8988T (cell line): ENCODE measurements around the gene ACSM2A.
"Not testable (repeated sequence)": the region's sequence is repeated elsewhere in the genome, so short reads cannot be mapped to it uniquely, and the experiment has no call there.

ENCODE experiments used
- DNase-seq: peaks from one replicate; pipeline ENCODE4 v3.0.0; 2011

ACSM2A gene, protein sequence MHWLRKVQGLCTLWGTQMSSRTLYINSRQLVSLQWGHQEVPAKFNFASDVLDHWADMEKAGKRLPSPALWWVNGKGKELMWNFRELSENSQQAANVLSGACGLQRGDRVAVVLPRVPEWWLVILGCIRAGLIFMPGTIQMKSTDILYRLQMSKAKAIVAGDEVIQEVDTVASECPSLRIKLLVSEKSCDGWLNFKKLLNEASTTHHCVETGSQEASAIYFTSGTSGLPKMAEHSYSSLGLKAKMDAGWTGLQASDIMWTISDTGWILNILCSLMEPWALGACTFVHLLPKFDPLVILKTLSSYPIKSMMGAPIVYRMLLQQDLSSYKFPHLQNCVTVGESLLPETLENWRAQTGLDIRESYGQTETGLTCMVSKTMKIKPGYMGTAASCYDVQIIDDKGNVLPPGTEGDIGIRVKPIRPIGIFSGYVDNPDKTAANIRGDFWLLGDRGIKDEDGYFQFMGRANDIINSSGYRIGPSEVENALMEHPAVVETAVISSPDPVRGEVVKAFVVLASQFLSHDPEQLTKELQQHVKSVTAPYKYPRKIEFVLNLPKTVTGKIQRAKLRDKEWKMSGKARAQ

DNA sequence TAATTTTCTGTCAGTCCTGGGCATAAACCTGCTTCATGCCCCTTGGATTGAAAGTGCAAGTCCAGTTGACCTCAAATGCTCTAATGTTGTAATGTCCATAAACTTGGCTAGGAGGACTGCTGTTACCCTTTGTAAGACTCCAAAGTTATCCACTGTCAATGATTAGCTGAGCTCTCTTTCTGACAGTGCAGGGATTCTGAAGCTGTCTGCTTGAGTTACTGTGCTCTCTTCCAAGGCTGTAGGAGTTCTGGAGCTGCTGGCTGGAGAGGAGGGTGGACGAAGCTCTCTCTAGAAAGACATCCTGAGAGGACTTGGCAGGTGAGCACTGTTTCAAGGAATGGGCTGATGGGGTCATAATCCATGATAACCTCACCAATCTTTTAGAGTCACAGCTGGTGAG lies at the start of gene ACSM2A:
ACSM2A (plus strand) TSS at position 158 of the 400 bp plus-strand sequence. CDS start 8,594 bp downstream, outside the sequence.
- not testable (repeated sequence) for DNase-seq

DNA sequence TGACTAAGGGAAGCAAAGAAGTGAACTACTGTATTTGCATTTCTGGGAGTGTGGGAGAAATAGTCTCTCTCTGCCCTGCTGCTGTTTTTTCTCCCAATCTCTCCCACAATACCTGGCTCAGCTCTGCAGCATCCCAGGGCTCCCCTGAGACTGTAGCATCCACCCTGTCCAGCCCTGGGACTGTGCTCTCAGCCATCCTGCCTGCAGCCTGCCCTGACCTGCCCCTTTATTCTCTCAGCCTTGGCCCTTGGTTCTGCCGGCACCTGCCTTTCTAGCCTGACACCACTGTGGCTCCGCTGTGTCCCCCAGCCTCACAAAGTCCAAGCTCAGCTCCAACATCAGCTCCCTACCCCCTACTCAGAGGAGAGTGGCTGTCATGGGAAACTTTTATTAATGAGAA lies 48.7 kb upstream of the ACSM2A start:
- no peak for DNase-seq

DNA sequence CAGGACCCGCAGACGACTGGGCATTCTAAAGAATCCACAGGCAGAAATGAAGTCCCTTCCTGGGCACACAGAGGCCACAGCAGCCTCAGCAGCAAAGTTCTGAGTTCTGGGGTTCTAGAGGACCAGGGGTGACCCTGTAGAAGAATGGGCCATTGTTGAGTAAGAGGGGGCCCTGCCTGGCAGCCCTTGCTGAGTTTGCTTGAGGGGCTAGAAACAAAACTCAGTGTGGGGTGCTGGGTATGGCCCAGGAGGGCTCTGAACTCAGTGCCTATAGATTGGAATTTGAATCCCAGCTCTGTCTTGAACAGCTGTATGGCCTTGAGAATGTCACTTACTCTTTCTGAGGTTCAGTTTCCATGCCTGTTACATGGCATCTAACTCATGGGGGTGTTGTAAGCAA lies 46.7 kb upstream of the ACSM2A start, which contains the start of gene PDILT:
PDILT (minus strand) TSS at position 101 of the 400 bp plus-strand sequence. CDS start 5,437 bp downstream, outside the sequence.
- no peak for DNase-seq

GRCh38 chr16:20409398-20410120 lies 41.8 kb upstream of the ACSM2A start, which contains the start of gene ACSM5:
ACSM5 (plus strand) TSS chr16:20409534; CDS start chr16:20411485, 1,951 bp downstream.
- no peak for DNase-seq

- no peak for DNase-seq
These were observed 41.1 kb upstream of the ACSM2A start for GRCh38 chr16:20410121-20410723.

GRCh38 chr16:20411055-20411454 lies 40.3 kb upstream of the ACSM2A start:
- no peak for DNase-seq

- no peak for DNase-seq
These were observed 35.8 kb upstream of the ACSM2A start for GRCh38 chr16:20415541-20415940.

GRCh38 chr16:20419093-20419492 lies 32.2 kb upstream of the ACSM2A start:
- not testable (repeated sequence) for DNase-seq

DNA sequence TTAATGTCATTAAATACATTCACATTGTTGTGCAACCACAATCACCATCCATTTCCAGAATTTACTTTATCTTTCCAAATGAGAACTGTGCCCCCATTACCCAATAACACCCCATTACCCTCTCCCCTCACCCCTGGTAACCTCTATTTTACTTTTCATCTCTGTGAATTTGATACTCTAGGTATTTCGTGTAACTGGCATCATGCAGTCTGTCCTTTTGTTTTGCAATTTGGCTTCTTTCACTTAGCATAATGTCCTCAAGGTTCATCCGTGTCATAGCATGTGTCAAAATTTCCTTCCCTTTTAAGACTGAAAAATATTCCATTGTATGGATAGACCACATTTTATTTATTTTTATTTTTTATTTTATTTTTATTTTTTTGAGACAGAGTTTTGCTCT lies 29.6 kb upstream of the ACSM2A start:
- not testable (repeated sequence) for DNase-seq

DNA sequence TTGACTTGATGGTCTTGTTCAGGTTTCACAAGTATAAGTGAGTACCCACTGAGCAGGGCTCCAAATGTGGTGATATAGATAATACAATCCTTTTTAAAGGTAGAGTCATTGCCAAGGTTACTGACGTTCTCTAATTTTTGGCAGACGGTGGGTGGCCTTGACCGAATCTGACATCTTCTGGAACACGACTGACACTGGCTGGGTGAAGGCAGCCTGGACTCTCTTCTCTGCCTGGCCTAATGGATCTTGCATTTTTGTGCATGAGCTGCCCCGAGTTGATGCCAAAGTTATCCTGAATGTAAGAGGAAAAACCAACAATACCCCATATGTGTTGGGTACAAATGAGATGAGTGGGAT lies 27.6 kb upstream of the ACSM2A start:
- DNase-seq: not testable (repeated sequence)

DNA sequence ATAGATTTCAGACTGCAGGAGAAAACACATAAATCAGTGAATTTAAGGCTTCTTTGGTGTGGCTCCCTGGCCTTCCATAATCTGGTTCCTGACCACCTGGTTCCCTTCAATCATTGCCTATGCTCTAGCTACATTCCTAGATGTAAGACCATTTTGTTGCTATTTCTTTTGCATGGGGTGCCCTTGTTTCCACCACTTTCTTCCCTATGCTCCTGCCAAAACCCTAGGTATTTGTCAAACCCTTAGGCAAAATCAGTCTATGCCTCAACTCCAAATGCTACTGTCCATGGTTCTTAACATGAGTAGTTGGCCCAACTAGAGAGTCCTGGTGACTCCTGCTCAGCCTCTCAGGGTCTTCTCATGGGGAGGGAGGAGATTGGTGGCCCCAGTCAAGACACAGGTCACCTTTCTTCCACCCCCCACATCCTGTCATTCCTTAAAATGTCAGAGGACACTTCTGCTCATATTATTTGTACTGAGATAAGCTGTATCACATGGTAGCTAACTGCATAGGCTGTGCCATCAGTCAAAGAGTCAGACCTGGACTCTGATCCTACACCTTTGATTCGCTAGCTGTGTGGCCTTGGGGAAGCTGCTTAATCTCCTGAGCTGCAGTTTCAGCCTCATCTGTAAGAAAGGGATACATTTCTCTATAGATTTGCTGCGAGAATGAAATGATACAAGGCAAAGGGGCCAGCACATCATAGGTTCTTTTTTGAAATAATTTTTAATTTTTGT lies 27.0 kb upstream of the ACSM2A start:
- no peak for DNase-seq

DNA sequence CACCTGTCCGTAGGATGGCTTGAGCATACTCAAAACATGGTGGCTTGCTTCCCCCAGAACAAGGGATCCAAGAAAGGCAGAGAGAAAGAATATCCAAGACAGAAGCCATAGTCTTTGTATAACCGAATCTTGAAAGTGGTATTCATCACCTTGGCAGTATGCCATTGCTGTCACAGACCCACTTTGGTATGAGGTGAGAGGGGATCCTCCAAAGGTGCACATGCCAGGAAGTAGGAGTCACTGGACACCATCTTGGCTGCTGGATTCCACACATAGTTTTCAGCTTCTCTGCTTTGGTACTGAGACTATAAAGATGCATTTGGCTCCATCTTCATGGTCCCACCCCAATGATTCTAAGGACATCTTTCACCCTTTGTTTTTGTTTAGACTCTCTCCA lies 23.9 kb upstream of the ACSM2A start:
- not testable (repeated sequence) for DNase-seq

DNA sequence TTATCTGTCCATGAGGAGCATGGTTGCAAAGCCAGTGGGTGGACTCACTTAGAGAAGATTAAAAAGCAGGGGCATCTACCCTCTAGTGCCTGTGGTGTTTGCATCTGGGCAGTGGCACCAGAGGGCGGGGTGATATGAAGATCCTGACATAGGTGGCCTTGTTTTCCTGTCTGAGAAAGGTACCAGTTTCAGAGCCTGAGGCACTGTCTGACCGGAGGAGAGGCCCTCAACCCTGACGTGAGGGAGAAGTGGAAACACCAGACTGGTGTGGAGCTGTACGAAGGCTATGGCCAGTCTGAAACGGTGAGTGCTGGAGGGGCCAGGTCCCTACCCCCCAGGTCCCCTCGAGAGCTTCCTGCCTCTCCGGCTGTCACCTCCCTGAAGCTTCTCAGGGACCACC lies 21.8 kb upstream of the ACSM2A start:
- not testable (repeated sequence) for DNase-seq

DNA sequence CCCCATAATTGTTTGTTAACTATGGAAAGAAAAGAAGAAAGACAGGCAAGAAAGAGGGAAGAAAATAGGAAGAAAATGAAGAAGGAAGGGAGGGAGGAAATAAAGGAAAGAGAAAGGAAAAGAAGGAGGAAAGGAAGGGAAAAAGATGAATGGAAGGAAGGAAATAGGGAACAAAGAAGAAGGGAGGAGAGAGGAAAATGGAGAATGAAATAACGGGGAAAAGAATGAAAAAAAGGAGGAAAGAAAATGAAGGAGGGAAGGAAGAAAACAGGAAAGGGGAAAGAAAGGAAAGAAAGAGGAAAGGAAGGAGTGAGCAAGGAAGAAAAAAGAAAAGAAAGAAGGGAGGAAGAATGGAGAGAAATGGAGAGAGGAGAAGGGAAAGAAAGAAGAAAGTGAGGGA lies 20.8 kb upstream of the ACSM2A start:
- DNase-seq: not testable (repeated sequence)

DNA sequence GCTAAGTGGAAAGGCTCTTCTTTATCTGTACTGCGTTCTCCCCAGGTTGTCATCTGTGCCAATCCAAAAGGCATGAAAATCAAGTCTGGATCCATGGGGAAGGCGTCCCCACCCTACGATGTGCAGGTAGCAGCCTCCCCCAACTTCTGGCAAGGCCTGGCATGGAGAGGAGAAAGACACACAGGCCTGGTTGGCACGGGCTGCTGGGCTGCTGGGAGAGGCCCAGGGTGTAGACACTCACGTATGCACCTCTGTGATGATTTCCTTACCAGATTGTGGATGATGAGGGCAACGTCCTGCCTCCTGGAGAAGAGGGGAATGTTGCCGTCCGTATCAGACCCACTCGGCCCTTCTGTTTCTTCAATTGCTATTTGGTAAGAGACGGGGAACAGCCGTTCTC lies 20.4 kb upstream of the ACSM2A start:
- no peak for DNase-seq

DNA sequence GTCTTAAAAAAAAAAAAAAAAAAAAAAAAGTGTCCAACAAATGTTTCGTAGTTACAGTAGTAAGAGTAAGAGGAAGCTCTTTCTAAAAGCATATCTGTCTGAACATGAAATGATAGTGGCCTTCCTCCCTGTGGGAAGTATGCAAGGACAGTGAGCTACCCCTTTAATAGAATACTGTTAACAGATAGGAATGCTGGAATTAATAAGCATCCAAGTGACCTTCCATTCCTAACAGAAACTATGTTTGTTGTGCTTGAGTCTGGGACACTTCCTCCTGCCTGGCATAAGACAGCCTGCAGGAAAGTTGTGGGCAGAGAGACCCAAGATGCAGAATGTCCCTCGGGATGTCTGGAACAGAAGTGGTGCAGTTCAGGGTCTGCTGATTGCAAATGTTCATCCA lies 12.4 kb upstream of the ACSM2A start:
- DNase-seq: not testable (repeated sequence)

DNA sequence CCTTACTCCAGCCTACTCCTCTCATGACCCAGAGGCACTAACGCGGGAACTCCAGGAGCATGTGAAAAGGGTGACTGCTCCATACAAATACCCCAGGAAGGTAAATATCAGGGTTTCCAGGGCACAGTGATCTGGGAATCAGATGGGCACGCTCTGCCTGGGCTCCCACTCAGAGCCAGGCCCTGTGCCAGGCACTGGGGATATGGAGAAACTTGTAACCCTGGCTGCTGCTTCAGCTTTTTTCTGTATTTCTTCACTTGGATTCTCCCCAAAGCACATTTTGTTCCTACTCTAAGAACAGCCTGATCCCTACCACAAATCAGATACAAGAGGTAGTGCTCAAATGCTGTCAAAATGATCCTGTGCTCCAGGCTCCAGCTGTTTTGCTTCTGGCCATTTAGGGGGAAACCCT lies 11.5 kb upstream of the ACSM2A start:
- DNase-seq: not testable (repeated sequence)

DNA sequence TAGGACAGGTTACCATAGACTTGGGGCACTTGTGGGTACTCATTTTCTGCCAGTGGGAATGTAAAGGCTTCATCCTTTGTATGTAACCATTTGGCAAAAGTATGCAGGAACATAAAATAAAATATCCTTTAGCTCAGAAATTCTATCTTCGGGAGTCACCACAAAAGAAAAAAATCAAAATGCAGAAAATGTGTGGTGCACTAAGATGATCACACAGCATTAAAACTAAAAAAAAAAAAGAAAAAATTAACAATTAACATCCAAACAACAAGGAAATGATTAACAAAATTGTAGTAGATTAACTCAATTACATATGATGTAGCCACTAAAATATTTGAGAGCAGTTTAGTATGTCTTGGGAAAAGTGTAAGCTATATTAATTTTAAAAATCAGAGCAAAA lies 10.6 kb upstream of the ACSM2A start:
- not testable (repeated sequence) for DNase-seq

DNA sequence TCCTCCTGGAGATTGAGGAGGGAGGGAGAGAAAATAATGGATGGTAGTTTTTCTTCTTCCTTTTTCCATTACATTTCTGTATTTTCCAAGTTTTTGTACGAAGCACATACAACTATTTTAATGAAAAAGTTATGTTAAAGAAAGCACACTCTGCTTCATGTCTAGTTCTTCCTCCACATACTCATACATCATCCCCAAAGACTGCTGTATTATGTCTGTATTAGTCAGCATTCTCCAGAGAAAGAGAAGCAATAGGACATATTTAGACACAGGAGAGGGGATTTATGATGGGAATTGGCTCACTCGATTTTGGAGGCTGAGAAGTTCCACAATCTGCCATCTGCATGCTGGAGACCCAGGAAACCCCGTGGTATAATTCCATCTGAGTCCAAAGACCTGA lies 10.1 kb upstream of the ACSM2A start:
- DNase-seq: no peak

GRCh38 chr16:20441859-20442258 lies 9.5 kb upstream of the ACSM2A start:
- not testable (repeated sequence) for DNase-seq

DNA sequence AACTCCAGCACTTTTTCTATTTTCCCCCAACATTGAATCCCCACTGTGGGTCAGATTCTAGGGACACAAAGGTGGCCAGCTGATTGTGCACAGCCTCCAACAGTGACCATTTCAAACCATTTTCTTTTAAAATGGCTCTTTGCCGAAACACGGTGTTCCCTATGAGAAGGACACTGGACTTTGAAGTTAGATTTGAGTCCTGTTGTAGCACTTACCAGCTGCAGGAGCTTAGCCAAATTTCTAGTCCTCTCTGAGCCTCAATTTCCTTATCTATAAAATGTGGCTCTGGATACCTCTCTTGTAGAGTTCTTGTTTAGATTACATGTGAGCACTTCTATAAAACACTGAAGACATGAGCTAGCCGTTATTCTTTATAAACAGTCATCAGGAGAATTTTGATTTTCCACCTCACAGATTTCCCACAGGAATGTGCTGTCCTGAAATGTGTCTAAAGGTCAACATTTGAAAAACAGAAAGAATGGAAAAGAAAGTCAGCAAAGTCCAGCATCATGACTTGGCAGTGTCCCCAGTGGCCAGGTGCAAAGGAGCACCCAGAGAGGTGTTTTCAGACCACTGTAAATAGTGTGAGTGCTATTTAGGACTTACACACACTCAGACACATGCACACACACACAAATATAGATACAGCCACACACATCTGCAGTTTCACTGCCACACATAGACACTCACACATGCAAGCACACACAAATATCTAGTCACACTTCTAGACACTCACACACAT lies 4.5 kb upstream of the ACSM2A start:
- DNase-seq: not testable (repeated sequence)

DNA sequence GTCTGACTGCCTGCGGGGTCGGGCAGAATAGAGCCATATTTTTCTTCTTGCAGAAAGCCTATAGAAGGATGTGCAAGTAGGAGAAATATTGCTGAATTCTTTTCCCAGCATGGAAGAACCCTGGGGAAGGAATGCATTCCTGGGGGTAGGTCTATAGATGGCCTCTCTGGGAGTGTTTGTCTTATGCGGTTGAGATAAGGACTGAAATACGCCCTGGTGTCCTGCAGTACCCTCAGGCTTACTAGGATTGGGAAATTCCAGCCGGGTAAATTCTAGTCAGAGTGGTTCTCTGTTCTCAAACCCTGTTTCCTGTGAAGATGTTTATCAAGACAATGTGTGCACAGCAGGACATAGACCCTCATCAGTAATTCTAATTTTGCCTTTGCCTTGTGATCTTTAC lies 2.3 kb downstream of the ACSM2A start:
- DNase-seq: not testable (repeated sequence)
